Dermis lymphatic vessel endothelial cell (primary cell): Measurements from ENCODE around the gene MCTP1. TPM values are rescaled to one million over a fixed set of nuclear protein-coding genes. Genes with fewer than 3 reads are reported as not detected.

Experiments
- total RNA-seq: library from RNA; depleted of rRNA; stranded (reverse); fragments of >200 nt; gene quantifications from 2 replicates; pipeline ENCODE4 v1.2.1, GENCODE V29; 2014

Gene MCTP1
- total RNA-seq, result 43.4 and 74.3 TPM in 2 replicates

DNA sequence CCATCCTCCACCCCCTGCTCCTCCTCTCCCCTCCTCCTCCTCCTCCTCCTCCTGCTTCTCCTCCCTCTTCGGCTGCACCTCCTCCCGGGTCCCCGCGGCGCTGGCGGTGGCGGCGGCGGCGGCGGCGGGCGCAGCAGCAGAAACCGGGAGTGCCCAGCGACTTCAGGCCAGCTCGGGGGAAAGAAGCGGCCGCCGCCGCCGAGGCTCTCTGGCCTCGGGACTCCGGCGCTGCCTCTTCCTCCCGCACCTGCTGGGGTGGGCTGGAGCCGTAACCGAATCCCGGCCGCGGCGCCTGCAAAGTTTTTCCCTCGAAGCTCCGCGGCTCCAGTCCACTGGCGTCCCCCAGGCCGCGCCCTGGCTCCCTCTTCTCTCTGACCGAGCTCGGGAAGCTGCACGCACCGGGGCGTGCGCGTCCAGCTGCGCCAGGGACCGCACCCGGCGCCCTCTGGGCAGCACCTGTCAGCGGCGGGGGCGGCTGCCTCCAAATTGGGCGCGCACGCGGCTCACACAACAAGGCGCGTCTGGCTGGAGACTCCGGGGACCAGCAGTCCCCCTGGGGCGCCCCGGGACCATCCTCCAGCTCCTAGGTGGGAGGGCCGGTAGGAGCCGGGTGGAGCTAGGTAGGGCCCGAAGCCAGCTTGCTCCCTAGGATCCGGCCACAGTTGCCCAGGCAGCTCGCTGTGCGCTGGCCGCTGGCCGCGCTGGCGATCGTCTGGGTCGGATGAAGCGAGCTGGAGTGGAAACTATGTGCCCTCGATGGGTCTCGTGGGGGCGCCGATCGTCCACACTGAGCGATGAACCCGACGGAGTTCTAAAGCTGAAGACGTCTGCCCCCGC, at the start of gene MCTP1:
MCTP1 (minus strand) TSS at position 523 of the 837 bp plus-strand sequence.

Other genes starting within 250 kb of the MCTP1 start
- not detected in 2 replicates for gene FAM81B, start 106.3 kb upstream of the MCTP1 start, total RNA-seq